Left forelimb (tissue), 1 donor: ENCODE data around the gene ARHGEF16.

ENCODE experiments used
- DNase-seq: peaks from one replicate; pipeline ENCODE4 v3.0.0-alpha.2; 2018; ENCODE audit warnings: low spot score

Gene ARHGEF16

GRCh38 chr1:3456964-3457909, 2.8 kb downstream of the ARHGEF16 start:
- no peak for DNase-seq

GRCh38 chr1:3457910-3458883, 3.7 kb downstream of the ARHGEF16 start:
- no peak for DNase-seq

GRCh38 chr1:3459051-3459908, 4.8 kb downstream of the ARHGEF16 start:
- DNase-seq = no peak

- DNase-seq = no peak
Observed at GRCh38 chr1:3459940-3460671, 5.6 kb downstream of the ARHGEF16 start.

GRCh38 chr1:3460672-3461131, 6.2 kb downstream of the ARHGEF16 start:
- no peak for DNase-seq

GRCh38 chr1:3461238-3461933, 6.9 kb downstream of the ARHGEF16 start:
- no peak for DNase-seq

- DNase-seq = no peak
Observed at GRCh38 chr1:3461934-3462275, 7.4 kb downstream of the ARHGEF16 start.

GRCh38 chr1:3462356-3463012, 8.0 kb downstream of the ARHGEF16 start:
- no peak for DNase-seq

- DNase-seq = no peak
Observed at GRCh38 chr1:3463013-3463385, 8.5 kb downstream of the ARHGEF16 start.

GRCh38 chr1:3463408-3463863, 9.0 kb downstream of the ARHGEF16 start:
- DNase-seq = no peak

- DNase-seq = no peak
Observed at GRCh38 chr1:3463891-3464648, 9.6 kb downstream of the ARHGEF16 start.

GRCh38 chr1:3464649-3465025, 10.2 kb downstream of the ARHGEF16 start:
- DNase-seq = no peak

GRCh38 chr1:3465091-3465934, 10.8 kb downstream of the ARHGEF16 start:
- no peak for DNase-seq

- no peak for DNase-seq
Observed at GRCh38 chr1:3465935-3466321, 11.5 kb downstream of the ARHGEF16 start.

GRCh38 chr1:3466366-3467075, 12.1 kb downstream of the ARHGEF16 start:
- DNase-seq = no peak

- no peak for DNase-seq
Observed at GRCh38 chr1:3467096-3468036, 12.9 kb downstream of the ARHGEF16 start.
